Fibroblast of lung (primary cell): Measurements from ENCODE around the gene TARBP1.

Experiments used
- CTCF ChIP-seq, 2 donors: IDR thresholded peaks in 1 of 2; conservative IDR thresholded peaks in 1 of 2; 1 replicate in 1 of 2; 2 replicates in 1 of 2; pipeline ENCODE4 v1.5.1; 2011 to 2012; ENCODE audit warnings: low read length in 2 of 2, control low read depth in 1 of 2, inconsistent platforms in 1 of 2, low read depth in 1 of 2, mild to moderate bottlenecking in 1 of 2
- EZH2 ChIP-seq: IDR thresholded peaks from 2 replicates; pipeline ENCODE4 v1.5.1; 2012; ENCODE audit warnings: low read length, control low read depth, mild to moderate bottlenecking; ENCODE audit errors: missing control alignments

- TF ChIP-seq EZH2, result no peak
- no peak for TF ChIP-seq CTCF (conservative IDR thresholded peaks at IDR 0.05 in 1 of 2, IDR thresholded peaks at IDR 0.05 in 1 of 2; ENCODE audit: low read depth in 1 of 2, low read length in 2 of 2)
These were observed 887 bp upstream of the TARBP1 start for GRCh38 chr1:234479866-234480265.
